ENCODE results near the gene ALDOA.

DNA sequence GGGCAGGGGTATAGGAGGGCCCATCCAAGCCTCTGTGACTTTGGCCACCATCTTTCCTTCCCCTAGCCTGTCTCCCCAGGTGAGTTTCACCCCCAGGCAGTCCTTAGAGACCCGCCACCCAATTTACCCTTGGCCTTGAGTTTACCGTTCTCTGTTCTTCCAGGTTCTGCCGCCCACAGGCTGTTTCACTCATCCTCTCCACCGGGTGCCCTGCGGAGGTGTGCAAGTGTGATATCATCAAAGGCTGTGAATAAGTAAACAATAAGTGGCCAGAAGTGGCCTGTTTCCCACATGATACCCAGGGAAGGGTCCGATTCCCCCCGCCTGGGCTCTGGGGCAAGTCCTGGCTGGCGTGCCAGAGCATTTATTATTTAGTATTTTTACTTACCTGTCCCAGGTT is 19.4 kb upstream of the ALDOA start:
- TF ChIP-seq POLR2A (IDR thresholded peaks at IDR 0.05) = no peak
- TF ChIP-seq, protein P1, sequence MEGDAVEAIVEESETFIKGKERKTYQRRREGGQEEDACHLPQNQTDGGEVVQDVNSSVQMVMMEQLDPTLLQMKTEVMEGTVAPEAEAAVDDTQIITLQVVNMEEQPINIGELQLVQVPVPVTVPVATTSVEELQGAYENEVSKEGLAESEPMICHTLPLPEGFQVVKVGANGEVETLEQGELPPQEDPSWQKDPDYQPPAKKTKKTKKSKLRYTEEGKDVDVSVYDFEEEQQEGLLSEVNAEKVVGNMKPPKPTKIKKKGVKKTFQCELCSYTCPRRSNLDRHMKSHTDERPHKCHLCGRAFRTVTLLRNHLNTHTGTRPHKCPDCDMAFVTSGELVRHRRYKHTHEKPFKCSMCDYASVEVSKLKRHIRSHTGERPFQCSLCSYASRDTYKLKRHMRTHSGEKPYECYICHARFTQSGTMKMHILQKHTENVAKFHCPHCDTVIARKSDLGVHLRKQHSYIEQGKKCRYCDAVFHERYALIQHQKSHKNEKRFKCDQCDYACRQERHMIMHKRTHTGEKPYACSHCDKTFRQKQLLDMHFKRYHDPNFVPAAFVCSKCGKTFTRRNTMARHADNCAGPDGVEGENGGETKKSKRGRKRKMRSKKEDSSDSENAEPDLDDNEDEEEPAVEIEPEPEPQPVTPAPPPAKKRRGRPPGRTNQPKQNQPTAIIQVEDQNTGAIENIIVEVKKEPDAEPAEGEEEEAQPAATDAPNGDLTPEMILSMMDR (IDR thresholded peaks at IDR 0.05) = no peak
- TF ChIP-seq EP300 (IDR thresholded peaks at IDR 0.05) = no peak
